NCI-H345 (cell line): ENCODE data around the gene IL2RG.

Experiments
- DNase-seq: peaks from one replicate; lab custom pipeline; 2025; lab: John Stamatoyannopoulos, UW

The IL2RG gene

DNA sequence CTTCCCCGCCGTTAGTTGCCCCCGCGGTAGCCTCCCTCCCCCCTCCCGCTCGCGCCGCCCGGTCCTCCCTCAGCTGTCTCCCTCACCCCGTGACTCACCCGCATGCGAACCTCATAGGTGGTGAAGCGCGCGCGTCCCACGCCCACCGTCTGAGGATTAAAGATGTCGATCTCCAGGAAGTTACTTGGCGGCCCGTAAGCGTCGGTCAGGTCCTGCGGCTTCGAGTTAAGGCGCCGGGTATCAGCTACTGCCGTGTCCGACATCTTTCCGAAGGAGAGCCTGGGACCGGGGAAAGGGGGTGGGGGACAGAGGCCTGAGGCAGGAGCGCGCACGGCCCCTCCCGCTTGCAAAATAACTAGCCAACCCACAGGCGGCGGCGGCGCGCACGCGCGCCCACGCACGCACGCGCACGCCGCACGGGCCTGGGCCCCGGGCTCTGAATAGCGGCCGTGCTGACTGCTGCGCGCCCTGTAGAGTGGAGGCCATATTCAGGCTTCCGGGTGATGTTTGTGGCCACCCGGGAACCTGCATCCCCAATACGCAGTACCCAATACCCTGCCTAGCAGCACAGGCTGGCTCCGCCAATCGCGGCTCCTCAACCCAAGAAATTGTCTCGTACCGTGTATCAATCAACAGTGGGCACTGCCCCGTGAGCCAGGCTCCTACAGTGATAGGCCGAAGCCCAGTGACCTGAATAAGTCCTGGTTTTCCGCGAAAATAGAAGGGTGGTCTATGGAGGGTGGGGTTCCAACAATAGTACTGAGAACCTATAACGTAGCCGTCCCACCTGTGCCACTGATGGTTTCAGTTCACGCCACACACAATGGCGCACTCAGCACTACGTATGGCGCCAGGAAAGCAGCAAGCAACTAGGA is 43.1 kb downstream of the IL2RG start, which contains the start of gene SNX12:
TSS of gene SNX12 (minus strand) at position 291 of the 875 bp plus-strand sequence. CDS start at position 263, 28 bp downstream.
- DNase-seq = peak; percentile 96

DNA sequence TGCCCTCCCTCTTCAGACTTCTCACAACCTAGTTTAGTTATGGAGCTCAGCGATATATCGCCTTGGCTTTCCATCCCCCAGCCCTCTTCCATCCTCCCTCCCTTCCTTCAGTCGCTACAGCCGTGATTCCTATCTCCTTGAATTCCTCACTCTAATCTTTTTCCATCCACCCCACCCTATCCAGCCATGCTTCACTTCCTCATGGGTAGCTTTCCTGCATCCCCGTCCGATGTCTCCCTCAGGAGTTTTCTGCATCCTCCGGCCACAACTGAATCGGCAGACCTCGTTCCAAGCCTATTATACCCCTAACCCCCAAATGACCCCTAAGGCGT is 43.7 kb downstream of the IL2RG start:
- no peak for DNase-seq

DNA sequence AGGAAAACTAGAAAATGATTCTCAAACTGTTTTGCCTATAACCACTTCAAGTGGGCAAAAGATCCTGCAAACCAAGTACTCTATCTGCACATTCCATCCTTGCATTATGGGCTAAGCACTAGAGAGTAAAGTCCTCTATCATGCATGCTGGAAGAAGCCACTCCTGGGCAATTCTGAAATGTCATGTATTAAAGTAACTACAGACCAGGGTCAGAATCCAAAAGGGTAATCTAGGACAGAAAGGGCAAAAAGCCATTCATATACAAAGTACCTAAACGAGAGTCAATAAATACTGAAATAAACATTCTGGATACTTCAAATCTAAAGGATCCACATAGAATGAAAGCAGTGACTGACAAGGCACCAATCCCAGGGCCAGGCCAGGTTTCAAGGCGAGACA is 44.3 kb downstream of the IL2RG start:
- DNase-seq = no peak

DNA sequence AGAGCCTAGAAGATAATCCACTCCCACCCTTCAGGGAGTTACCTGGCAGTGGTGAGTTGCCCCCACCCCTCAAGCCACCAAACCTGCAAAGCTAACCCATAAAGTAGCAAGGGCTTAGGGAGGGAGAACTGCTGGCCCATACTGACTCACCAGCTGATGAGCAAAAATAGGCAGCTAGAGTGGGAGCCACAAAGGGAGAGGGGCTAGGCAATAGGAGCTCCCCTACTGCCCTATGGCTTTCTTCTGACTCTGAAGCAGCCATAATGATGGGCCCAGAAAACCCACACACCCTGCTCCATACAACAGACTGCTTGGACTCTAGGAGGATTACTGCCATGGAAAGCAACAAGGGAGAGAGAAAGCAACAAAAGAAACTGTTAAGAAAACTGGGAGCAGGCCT is 51.2 kb downstream of the IL2RG start:
- no peak for DNase-seq

DNA sequence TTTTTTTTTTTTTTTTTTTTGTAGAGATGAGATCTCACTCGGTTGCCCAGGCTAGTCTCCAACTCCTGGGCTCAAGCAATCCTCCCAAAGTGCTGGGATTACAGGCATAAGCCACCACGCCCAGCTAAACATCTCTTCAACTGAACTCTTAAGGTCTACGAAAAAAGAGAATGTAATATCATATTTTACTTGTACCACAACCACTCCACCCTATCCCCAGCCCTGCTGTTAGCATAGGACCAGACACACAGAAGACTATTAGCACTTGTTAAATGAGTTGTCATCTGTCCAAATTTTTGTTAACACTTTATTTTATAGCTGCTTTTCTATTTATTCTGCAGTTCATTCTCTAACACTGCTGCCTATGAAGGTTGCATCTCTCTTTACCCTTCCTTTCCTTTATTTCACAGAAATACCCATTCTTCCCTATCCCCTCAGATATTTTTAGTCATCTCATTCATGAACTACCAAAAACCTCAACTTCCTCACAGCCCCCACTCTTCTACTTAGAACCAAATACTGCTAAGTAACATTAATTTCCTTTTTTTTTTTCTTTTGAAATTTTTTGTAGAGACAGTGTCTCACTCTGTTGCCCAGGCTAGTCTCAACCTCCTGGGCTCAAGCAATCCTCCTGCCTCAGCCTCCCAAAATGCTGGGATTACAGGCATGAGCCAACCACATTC is 53.4 kb downstream of the IL2RG start:
- no peak for DNase-seq
